ENCODE data around the gene FOXP1. TPM values are rescaled to one million over a fixed set of nuclear protein-coding genes. Genes with fewer than 3 reads are reported as not detected.

Gene FOXP1
- total and polyA plus RNA-seq, 2 donors from 2014 or later: 6.7 to 87.2 TPM

- no peak overlapping the region for H3K9ac ChIP-seq (ENCODE audit: low read length in 3 of 3)
- FAIRE-seq: no peak
Measured at GRCh38 chr3:71444028-71444860, 139.3 kb downstream of the FOXP1 start.

GRCh38 chr3:71443332-71443731 is 140.2 kb downstream of the FOXP1 start:
- TF ChIP-seq CTCF (IDR thresholded peaks at IDR 0.05; ENCODE audit: borderline replicate concordance, extremely low read depth, insufficient read depth): no peak
- Histone ChIP-seq H3K4me3 (ENCODE audit: low read length in 3 of 3) (no peak overlapping the region), H3K4me1 (ENCODE audit: control insufficient read depth in 2 of 3, insufficient read depth in 2 of 3, low read depth in 1 of 3, low read length in 3 of 3) (peaks cover 0 to 7% (median 0%) of the 10 kb centered on the region in 3 donors), H3K9ac (ENCODE audit: low read length in 3 of 3) (no peak overlapping the region), H3K27me3 (ENCODE audit: control insufficient read depth, insufficient read depth, low read length) (no peaks in the 10 kb centered on the region), H3K9me3 (ENCODE audit: control insufficient read depth in 2 of 3, insufficient read depth in 1 of 3, low read length in 3 of 3) (no peaks in the 10 kb centered on the region), H3K27ac (ENCODE audit: low read depth in 2 of 2, low read length in 2 of 2) (peak overlapping the region in 1 of 2 donors; percentile 52), H3K36me3 (ENCODE audit: control insufficient read depth in 2 of 3, insufficient read depth in 3 of 3, low read length in 3 of 3) (no peaks in the 10 kb centered on the region)
- DNase-seq: no peak
- intact Hi-C loops (cut with DNase I): no loop called here
- FAIRE-seq: no peak

More at GRCh38 chr3:71444028-71444860, 139.3 kb downstream of the FOXP1 start:
- intact Hi-C loops (cut with DNase I): no loop called here
- Histone ChIP-seq H3K27me3 (ENCODE audit: control insufficient read depth, insufficient read depth, low read length) (no peaks in the 10 kb centered on the region), H3K9me3 (ENCODE audit: control insufficient read depth in 2 of 3, insufficient read depth in 1 of 3, low read length in 3 of 3) (no peaks in the 10 kb centered on the region), H3K36me3 (ENCODE audit: control insufficient read depth in 2 of 3, insufficient read depth in 3 of 3, low read length in 3 of 3) (no peaks in the 10 kb centered on the region), H3K4me3 (ENCODE audit: low read length in 3 of 3) (no peak overlapping the region), H3K4me1 (ENCODE audit: control insufficient read depth in 2 of 3, insufficient read depth in 2 of 3, low read depth in 1 of 3, low read length in 3 of 3) (peaks cover 0 to 7% (median 0%) of the 10 kb centered on the region in 3 donors), H3K27ac (ENCODE audit: low read depth in 2 of 2, low read length in 2 of 2) (no peak overlapping the region)
- no peak for DNase-seq
- no peak for TF ChIP-seq CTCF (IDR thresholded peaks at IDR 0.05; ENCODE audit: borderline replicate concordance, extremely low read depth, insufficient read depth)

- FAIRE-seq (no peak), DNase-seq (no peak)
- H3K9me3 ChIP-seq (ENCODE audit: control insufficient read depth in 2 of 3, insufficient read depth in 1 of 3, low read length in 3 of 3): no peaks in the 10 kb centered on the region
- H3K27me3 ChIP-seq (ENCODE audit: control insufficient read depth, insufficient read depth, low read length): no peaks in the 10 kb centered on the region
- TF ChIP-seq CTCF (IDR thresholded peaks at IDR 0.05; ENCODE audit: borderline replicate concordance, extremely low read depth, insufficient read depth): no peak
- no peak overlapping the region for H3K9ac ChIP-seq (ENCODE audit: low read length in 3 of 3)
- H3K27ac ChIP-seq (ENCODE audit: low read depth in 2 of 2, low read length in 2 of 2): no peak overlapping the region
- peaks cover 0 to 7% (median 0%) of the 10 kb centered on the region in 3 donors for H3K4me1 ChIP-seq (ENCODE audit: control insufficient read depth in 2 of 3, insufficient read depth in 2 of 3, low read depth in 1 of 3, low read length in 3 of 3)
- intact Hi-C loops (cut with DNase I): no loop called here
- H3K4me3 ChIP-seq (ENCODE audit: low read length in 3 of 3): no peak overlapping the region
- no peaks in the 10 kb centered on the region for H3K36me3 ChIP-seq (ENCODE audit: control insufficient read depth in 2 of 3, insufficient read depth in 3 of 3, low read length in 3 of 3)
Measured at GRCh38 chr3:71442652-71443042, 140.9 kb downstream of the FOXP1 start.
